HG03196 (cell line): ENCODE data around the gene ROBO1.
"Not testable (repeated sequence)": the region's sequence is repeated elsewhere in the genome, so short reads cannot be mapped to it uniquely, and the experiment has no call there.

Source experiments
- ATAC-seq: cut with Tn5 transposase; IDR thresholded peaks from one replicate; pipeline ENCODE4 v1.9.1; 2021; ENCODE audit not compliant: unreplicated experiment

ROBO1 gene

GRCh38 chr3:78887547-78888011, 880.2 kb downstream of the ROBO1 start:
- ATAC-seq, result no peak

GRCh38 chr3:78887029-78887428, 880.8 kb downstream of the ROBO1 start:
- ATAC-seq, result no peak

- ATAC-seq, result not testable (repeated sequence)
Measured at GRCh38 chr3:78884567-78884966, 883.2 kb downstream of the ROBO1 start.

GRCh38 chr3:78882251-78882650, 885.5 kb downstream of the ROBO1 start:
- no peak for ATAC-seq

- no peak for ATAC-seq
Measured at GRCh38 chr3:78881501-78881900, 886.3 kb downstream of the ROBO1 start.

GRCh38 chr3:78880603-78881461, 887.0 kb downstream of the ROBO1 start:
- no peak for ATAC-seq

GRCh38 chr3:78879295-78879860, 888.4 kb downstream of the ROBO1 start:
- no peak for ATAC-seq

- ATAC-seq, result no peak
Measured at GRCh38 chr3:78878789-78879188, 889.0 kb downstream of the ROBO1 start.

GRCh38 chr3:78878011-78878410, 889.8 kb downstream of the ROBO1 start:
- no peak for ATAC-seq

- no peak for ATAC-seq
Measured at GRCh38 chr3:78875851-78876250, 891.9 kb downstream of the ROBO1 start.

GRCh38 chr3:78875436-78875835, 892.4 kb downstream of the ROBO1 start:
- ATAC-seq, result no peak

- no peak for ATAC-seq
Measured at GRCh38 chr3:78873641-78874040, 894.2 kb downstream of the ROBO1 start.

GRCh38 chr3:78872195-78872594, 895.6 kb downstream of the ROBO1 start:
- no peak for ATAC-seq

GRCh38 chr3:78871048-78871447, 896.8 kb downstream of the ROBO1 start:
- ATAC-seq, result no peak

- no peak for ATAC-seq
Measured at GRCh38 chr3:78870484-78870883, 897.3 kb downstream of the ROBO1 start.

GRCh38 chr3:78868570-78868969, 899.2 kb downstream of the ROBO1 start:
- ATAC-seq, result no peak

GRCh38 chr3:78867409-78868372, 900.1 kb downstream of the ROBO1 start:
- ATAC-seq, result no peak

- ATAC-seq, result no peak
Measured at GRCh38 chr3:78863306-78864203, 904.2 kb downstream of the ROBO1 start.

- no peak for ATAC-seq
Measured at GRCh38 chr3:78861156-78861555, 906.6 kb downstream of the ROBO1 start.

GRCh38 chr3:78860567-78860966, 907.2 kb downstream of the ROBO1 start:
- ATAC-seq, result no peak
